Stimulated activated CD4-positive, alpha-beta T cell treated with anti-CD3 and anti-CD28 coated beads, Interleukin-12 subunit alpha, Interleukin-12 subunit beta, amount 100 ng/mL, for 4 hours (primary cell): ENCODE data around the gene SLC46A1.

Source experiments
- DNase-seq: peaks from one replicate; pipeline ENCODE4 v3.0.0-alpha.2; 2020

Gene SLC46A1

DNA sequence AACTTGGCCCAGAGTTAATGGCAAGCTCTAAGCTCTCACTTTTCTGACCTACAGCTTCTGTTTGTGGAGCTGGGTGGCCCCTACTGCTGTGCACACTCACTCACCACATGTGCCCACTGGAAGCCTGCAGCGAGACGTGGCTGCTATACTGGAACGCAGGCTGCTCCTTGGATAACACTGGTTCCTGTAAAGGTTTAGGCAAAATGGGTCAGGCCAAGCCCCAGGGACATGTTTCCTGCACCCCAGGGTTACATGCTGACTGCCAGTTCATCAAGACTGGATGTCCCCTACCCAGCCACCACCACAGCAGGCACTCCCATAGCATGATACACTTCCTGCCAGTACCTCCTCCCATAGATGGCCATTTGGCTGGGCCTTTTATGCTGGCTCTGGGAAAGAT lies 57.0 kb downstream of the SLC46A1 start:
- DNase-seq: no peak

DNA sequence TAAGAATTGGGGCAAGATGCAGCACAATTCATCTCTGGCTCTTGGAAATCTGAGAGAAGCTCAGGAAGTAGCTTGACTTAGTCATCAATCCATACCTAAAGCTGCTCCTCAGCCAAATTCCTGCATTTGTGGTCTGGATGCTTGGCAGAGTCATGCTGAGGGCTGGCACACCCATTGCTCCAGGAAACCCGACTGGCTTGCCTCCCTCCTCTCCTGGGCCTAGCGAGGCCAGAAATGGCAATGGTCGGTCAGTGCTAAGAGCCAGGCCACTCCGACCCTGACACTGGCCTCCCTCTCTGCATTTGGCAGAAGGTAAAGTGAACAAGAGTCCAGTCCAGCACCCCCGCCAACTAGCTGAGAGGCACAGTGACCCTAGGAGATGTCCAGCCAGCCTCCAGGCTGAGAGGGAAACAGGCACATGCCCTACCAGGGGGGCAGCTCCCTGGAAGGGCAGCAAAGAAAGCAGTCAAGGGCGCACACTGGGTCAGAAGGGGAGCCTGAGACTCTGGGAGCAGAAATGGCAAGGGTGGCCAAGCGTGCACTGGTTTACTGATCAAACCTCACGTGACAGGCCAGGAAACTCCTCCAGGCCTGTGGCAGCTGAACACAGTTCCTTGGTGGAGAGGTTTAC lies 58.6 kb downstream of the SLC46A1 start:
- no peak for DNase-seq

DNA sequence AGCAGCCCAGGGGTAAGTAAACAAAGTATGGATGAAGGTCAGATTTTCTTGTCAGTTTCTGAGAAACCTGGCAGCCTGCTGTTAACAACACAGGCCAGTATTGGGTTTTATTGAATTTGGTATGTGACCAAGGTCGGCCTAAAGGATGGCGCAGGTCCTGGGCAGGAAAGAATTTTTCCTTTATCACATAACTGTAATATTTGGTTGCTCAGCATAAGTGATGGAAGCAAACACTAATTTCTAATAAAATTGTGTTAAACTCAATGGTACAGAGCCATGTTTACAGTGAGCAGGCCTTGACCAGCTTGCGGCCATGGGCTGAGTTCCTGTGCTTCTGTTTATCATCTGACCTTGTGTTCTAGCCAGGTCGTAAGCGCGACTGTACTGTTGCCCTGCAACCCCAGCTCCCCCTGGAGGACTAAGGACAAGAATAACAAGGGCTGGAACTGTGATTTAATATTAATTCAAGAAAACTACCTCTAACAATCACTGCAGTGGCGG lies 59.2 kb downstream of the SLC46A1 start:
- no peak for DNase-seq

GRCh38 chr17:28346199-28346580 lies 59.8 kb downstream of the SLC46A1 start:
- DNase-seq: no peak

DNA sequence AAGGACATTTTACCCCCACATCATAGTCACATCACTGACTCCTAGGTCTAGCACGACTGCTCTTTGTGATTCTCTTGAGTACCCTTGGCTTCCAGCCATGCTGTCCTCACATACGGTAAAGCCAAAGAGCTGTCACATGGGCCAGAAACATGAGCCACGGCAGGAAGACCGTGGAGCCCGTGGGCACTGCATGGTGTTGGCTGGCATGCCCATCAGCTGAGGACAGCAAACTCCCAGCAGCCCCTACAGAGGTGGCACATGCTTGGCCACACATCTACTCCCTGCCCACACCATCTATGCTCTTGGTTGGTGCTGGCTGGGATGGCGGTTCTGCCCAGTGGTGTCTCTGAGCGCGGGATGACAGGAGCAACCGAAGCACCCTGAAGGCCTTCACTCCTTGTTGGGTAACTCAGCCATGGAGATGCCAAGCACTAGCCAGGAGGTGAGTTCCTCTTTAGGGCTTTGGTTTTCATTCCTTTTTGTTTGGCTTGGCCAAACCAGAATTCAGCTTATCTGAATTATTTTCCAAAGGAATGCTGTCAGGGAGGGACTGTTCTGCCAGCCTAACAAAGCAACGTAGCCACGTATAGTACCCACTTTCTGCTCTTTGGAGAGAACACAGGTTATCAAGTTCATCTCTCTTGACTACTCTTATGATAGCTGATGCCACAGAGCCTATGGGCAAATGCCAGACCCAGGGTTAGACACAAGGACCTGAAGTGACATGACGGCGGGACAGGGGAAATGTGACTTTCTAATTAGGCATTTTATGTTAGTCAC lies 60.4 kb downstream of the SLC46A1 start:
- no peak for DNase-seq
